HepG2 (cell line): ENCODE results near the gene XK. TPM values are rescaled to one million over a fixed set of nuclear protein-coding genes. Genes with fewer than 3 reads are reported as not detected.

ENCODE experiments used
- ATAC-seq: fragments of 200-7000 bp; cut with Tn5 transposase; 3 replicates; pipeline ENCODE4 v1.9.1; 2020; ENCODE audit warnings: mild to moderate bottlenecking, moderate library complexity
- BruUV-seq: library from RNA; stranded (reverse); fragments of 400-500 nt; replicated peaks from 2 replicates; lab custom pipeline; 2021; lab: Mats Ljungman, UMichigan
- CTCF ChIA-PET: fragments of 300-600 bp; formaldehyde crosslinking; extraction: SDS; loops from one replicate; lab custom pipeline; 2021; ENCODE audit warnings: low total read pairs, inconsistent platforms, low intra/inter-chr PET ratio; lab: Yijun Ruan, JAX
- POLR2A ChIA-PET: fragments of 350-600 bp; sonication (Branson Sonifier 250); formaldehyde crosslinking; loops from one replicate; lab custom pipeline; 2020; ENCODE audit warnings: antibody characterized with exemption, inconsistent platforms; lab: Yijun Ruan, JAX
- DNase-seq: peaks from one replicate; pipeline ENCODE4 v3.0.0-alpha.2; 2015; ENCODE audit warnings: low spot score
- FAIRE-seq: peaks from 3 replicates; lab custom pipeline; 2011; peaks lifted over from hg19 to GRCh38; lab: Jason Lieb, UNC
- H2AFZ ChIP-seq: one replicate; pipeline ENCODE4 v1.6.1; 2011; ENCODE audit warnings: low read length, inconsistent platforms
- H3K27ac ChIP-seq: fragments of 300-600 bp; 3 replicates; pipeline ENCODE4 v1.8.0; 2011; ENCODE audit warnings: mixed run types, mild to moderate bottlenecking, mixed read lengths, low read length, inconsistent platforms; ENCODE audit not compliant: insufficient read depth; ENCODE audit errors: extremely low read length
- H3K27me3 ChIP-seq, 2 experiments: fragments of 200-600 bp in 1 of 2; 2 replicates in 1 of 2; 3 replicates in 1 of 2; pipeline versions ENCODE4 v1.6.0 to v1.8.0; 2011; ENCODE audit warnings: low read length in 2 of 2, mild to moderate bottlenecking in 2 of 2, moderate library complexity in 2 of 2, inconsistent platforms in 1 of 2; ENCODE audit not compliant: insufficient read depth in 2 of 2, control insufficient read depth in 1 of 2
- H3K36me3 ChIP-seq, 2 experiments: fragments of 200-600 bp in 1 of 2; replicated peaks in 1 of 2; 2 replicates in 1 of 2; 3 replicates in 1 of 2; pipeline versions ENCODE4 v1.5.1 to v1.8.0; 2011; ENCODE audit warnings: low read length in 2 of 2, inconsistent platforms in 1 of 2; ENCODE audit not compliant: insufficient read depth in 2 of 2, control insufficient read depth in 1 of 2
- H3K4me1 ChIP-seq: 2 replicates; pipeline ENCODE4 v1.5.1; 2012; ENCODE audit warnings: low read length, inconsistent platforms; ENCODE audit not compliant: insufficient read depth
- H3K4me2 ChIP-seq: 2 replicates; pipeline ENCODE4 v1.6.0; 2011; ENCODE audit warnings: low read depth, low read length, inconsistent platforms
- H3K4me3 ChIP-seq, 3 experiments: fragments of 200-600 bp in 1 of 3; sonication (generic), shearing (Covaris generic) in 1 of 3; replicated peaks in 1 of 3; 2 replicates each; pipeline ENCODE4 v1.5.1; 2011 to 2016; ENCODE audit warnings: low read length in 3 of 3, inconsistent platforms in 2 of 3, low read depth in 2 of 3, mild to moderate bottlenecking in 2 of 3, control low read depth in 1 of 3, mixed read lengths in 1 of 3; ENCODE audit not compliant: insufficient read depth in 1 of 3
- H3K79me2 ChIP-seq: one replicate; pipeline ENCODE4 v1.6.1; 2011; ENCODE audit warnings: low read length, inconsistent platforms; ENCODE audit not compliant: insufficient read depth
- H3K9ac ChIP-seq: 2 replicates; pipeline ENCODE4 v1.6.0; 2011; ENCODE audit warnings: mild to moderate bottlenecking, low read depth, low read length, inconsistent platforms; ENCODE audit not compliant: insufficient read depth
- H3K9me3 ChIP-seq: 2 replicates; pipeline ENCODE4 v1.5.1; 2012; ENCODE audit warnings: mild to moderate bottlenecking, low read length
- H4K20me1 ChIP-seq: 2 replicates; pipeline ENCODE4 v1.6.0; 2011; ENCODE audit warnings: inconsistent platforms, mild to moderate bottlenecking, low read length, moderate library complexity; ENCODE audit not compliant: insufficient read depth
- ARHGAP35 ChIP-seq: sonication (generic); formaldehyde crosslinking; IDR thresholded peaks from 2 replicates; pipeline ENCODE4 v1.9.0; 2022; ENCODE audit warnings: mild to moderate bottlenecking, inconsistent platforms, moderate library complexity, missing genetic modification reagents, borderline replicate concordance
- CEBPG ChIP-seq: IDR thresholded peaks from 2 replicates; pipeline ENCODE4 v1.6.1; 2016
- HDAC1 ChIP-seq: sonication (generic); formaldehyde crosslinking; IDR thresholded peaks from 2 replicates; pipeline ENCODE4 v1.5.1; 2020; ENCODE audit warnings: mild to moderate bottlenecking, missing genetic modification reagents
- KAT7 ChIP-seq: IDR thresholded peaks from 2 replicates; pipeline ENCODE4 v1.6.1; 2018; ENCODE audit warnings: borderline replicate concordance, missing compliant biosample characterization
- MEF2D ChIP-seq: sonication (generic); formaldehyde crosslinking; IDR thresholded peaks from 2 replicates; pipeline ENCODE4 v1.5.1; 2020; ENCODE audit warnings: mild to moderate bottlenecking, missing genetic modification reagents
- NKX3-1 ChIP-seq: sonication (generic); formaldehyde crosslinking; IDR thresholded peaks from 2 replicates; pipeline ENCODE4 v1.5.0; 2020; ENCODE audit warnings: missing genetic modification reagents
- SOX6 ChIP-seq, 2 experiments: fragments of 450-650 bp in 1 of 2; sonication (generic) in 1 of 2; formaldehyde crosslinking in 1 of 2; IDR thresholded peaks; 2 replicates each; pipeline versions ENCODE4 v1.4.0 to v1.6.1; 2017 to 2020; ENCODE audit warnings: antibody characterized with exemption in 1 of 2, mild to moderate bottlenecking in 1 of 2, missing genetic modification reagents in 1 of 2
- SSRP1 ChIP-seq: IDR thresholded peaks from 2 replicates; pipeline ENCODE4 v1.6.1; 2016; ENCODE audit warnings: control low read depth
- ZBTB1 ChIP-seq: sonication (generic); formaldehyde crosslinking; IDR thresholded peaks from 2 replicates; pipeline ENCODE4 v1.4.0; 2020; ENCODE audit warnings: missing genetic modification reagents, borderline replicate concordance
- ZC3H4 ChIP-seq: sonication (generic); formaldehyde crosslinking; IDR thresholded peaks from 2 replicates; pipeline ENCODE4 v1.4.0; 2020; ENCODE audit warnings: missing genetic modification reagents, borderline replicate concordance
- ZNF180 ChIP-seq: sonication (generic); formaldehyde crosslinking; IDR thresholded peaks from 2 replicates; pipeline ENCODE4 v1.4.0; 2020; ENCODE audit warnings: low read depth, missing genetic modification reagents, borderline replicate concordance
- ZNF225 ChIP-seq: sonication (generic); formaldehyde crosslinking; IDR thresholded peaks from 2 replicates; pipeline ENCODE4 v1.4.0; 2020; ENCODE audit warnings: mild to moderate bottlenecking, missing genetic modification reagents
- ZZZ3 ChIP-seq: sonication (generic); formaldehyde crosslinking; IDR thresholded peaks from 2 replicates; pipeline ENCODE4 v1.4.0; 2020; ENCODE audit warnings: missing genetic modification reagents, mild to moderate bottlenecking, borderline replicate concordance
- WGBS: methylation state at CpG from one replicate; pipeline ENCODE4 v1.1.6; 2017; ENCODE audit warnings: low lambda C conversion rate; 5-methylcytosine and 5-hydroxymethylcytosine counted together
- in situ Hi-C: cut with HindIII; loops from 2 replicates; pipeline ENCODE4 v1.10.0; 2017; ENCODE audit warnings: low pct_unique_long_range_greater_than_20kb; ENCODE audit not compliant: extremely low pct_ligation_motif_present
- intact Hi-C: fragments of 100-400 bp; cut with micrococcal nuclease; formaldehyde crosslinking; loops from one replicate; pipeline ENCODE4 v1.10.0; 2022; ENCODE audit not compliant: unreplicated experiment
- polyA plus RNA-seq, 8 experiments: library from polyadenylated mRNA; depleted of rRNA in 3 of 8; stranded (reverse) in 7 of 8; unstranded in 1 of 8; fragments of >200 nt; fragmentation: Illumina TruSeq in 4 of 8; extraction: Trizol in 4 of 8; gene quantifications; 2 replicates each; pipeline versions ENCODE4 v1.2.1 to v1.2.3, GENCODE V29; 2011 to 2016; ENCODE audit warnings: low read depth in 4 of 8, missing spikeins in 1 of 8, mixed read lengths in 1 of 8; ENCODE audit not compliant: insufficient read depth in 1 of 8
- total RNA-seq, 5 experiments: library from RNA; depleted of rRNA; stranded (reverse); fragments of >200 nt; fragmentation: Illumina TruSeq; extraction: Trizol; gene quantifications; 2 replicates each; pipeline ENCODE4 v1.2.3, GENCODE V29; 2016; ENCODE audit warnings: low read depth in 1 of 5
- TF ChIP-seq, protein P1 (sequence below): sonication (generic); formaldehyde crosslinking; IDR thresholded peaks from 2 replicates; pipeline ENCODE4 v1.5.0; 2020; ENCODE audit warnings: mild to moderate bottlenecking, missing genetic modification reagents
- TF ChIP-seq, protein P2 (sequence below): sonication (generic); formaldehyde crosslinking; IDR thresholded peaks from 2 replicates; pipeline ENCODE4 v1.4.0; 2020; ENCODE audit warnings: missing genetic modification reagents
- TF ChIP-seq, protein P3 (sequence below): sonication (generic); formaldehyde crosslinking; IDR thresholded peaks from 2 replicates; pipeline ENCODE4 v1.4.0; 2020; ENCODE audit warnings: low read depth, mild to moderate bottlenecking, missing genetic modification reagents

The XK gene
- total and polyA plus RNA-seq, 2 of the 13 experiments (the other 11 are each of a cell fraction or from before 2014, with no cell fraction given): not detected

DNA sequence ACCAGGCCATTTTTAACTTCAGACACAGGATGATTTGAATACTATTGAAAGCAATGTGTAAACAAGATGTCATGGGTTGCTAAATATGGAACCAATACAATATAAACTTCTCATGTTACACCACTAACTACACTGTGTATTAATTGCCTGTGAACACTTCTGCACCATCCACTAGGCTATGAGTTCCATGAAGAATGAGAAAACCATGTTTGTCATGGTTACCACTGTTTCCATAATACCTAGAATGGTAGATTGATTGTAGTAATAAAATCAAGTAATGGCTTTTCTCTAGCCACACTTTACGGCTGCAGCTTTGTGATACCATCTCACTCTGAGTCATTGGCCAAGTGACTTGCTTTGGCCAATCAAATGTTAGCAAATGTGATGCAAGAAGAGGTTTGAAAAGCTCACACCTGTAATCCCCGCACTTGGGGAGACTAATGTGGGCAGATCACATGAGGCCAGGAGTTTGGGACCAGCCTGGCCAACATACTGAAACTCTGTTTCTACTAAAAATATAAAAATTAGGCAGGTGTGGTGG is 74.4 kb downstream of the XK start:
- no peak for DNase-seq
- no peak overlapping the region for H3K4me2 ChIP-seq
- in situ Hi-C loops (no loop called here), intact Hi-C loops (no loop called here)
- H3K27me3 ChIP-seq: no peaks in the 10 kb centered on the region
- ChIA-PET CTCF (no interaction called here), POLR2A (no interaction called here)
- no peaks in the 10 kb centered on the region for H3K4me1 ChIP-seq
- ATAC-seq: no peak
- no peaks in the 10 kb centered on the region for H4K20me1 ChIP-seq
- no peak overlapping the region for H3K27ac ChIP-seq
- no TSS peak for BruUV-seq
- H3K9ac ChIP-seq: no peak overlapping the region
- FAIRE-seq: no peak
- TF ChIP-seq, protein P1, sequence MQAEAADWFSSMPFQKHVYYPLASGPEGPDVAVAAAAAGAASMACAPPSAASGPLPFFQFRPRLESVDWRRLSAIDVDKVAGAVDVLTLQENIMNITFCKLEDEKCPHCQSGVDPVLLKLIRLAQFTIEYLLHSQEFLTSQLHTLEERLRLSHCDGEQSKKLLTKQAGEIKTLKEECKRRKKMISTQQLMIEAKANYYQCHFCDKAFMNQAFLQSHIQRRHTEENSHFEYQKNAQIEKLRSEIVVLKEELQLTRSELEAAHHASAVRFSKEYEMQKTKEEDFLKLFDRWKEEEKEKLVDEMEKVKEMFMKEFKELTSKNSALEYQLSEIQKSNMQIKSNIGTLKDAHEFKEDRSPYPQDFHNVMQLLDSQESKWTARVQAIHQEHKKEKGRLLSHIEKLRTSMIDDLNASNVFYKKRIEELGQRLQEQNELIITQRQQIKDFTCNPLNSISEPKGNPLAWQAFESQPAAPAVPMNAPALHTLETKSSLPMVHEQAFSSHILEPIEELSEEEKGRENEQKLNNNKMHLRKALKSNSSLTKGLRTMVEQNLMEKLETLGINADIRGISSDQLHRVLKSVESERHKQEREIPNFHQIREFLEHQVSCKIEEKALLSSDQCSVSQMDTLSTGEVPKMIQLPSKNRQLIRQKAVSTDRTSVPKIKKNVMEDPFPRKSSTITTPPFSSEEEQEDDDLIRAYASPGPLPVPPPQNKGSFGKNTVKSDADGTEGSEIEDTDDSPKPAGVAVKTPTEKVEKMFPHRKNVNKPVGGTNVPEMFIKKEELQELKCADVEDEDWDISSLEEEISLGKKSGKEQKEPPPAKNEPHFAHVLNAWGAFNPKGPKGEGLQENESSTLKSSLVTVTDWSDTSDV: no peak
- TF ChIP-seq MEF2D (no peak), CEBPG (CRISPR knock-in tag) (no peak), SSRP1 (CRISPR knock-in tag) (no peak)
- 0% methylated on average over 1 of the region's 2 CpGs for WGBS
- H3K9me3 ChIP-seq: no peaks in the 10 kb centered on the region
- no peaks in the 10 kb centered on the region for H3K79me2 ChIP-seq
- no peak overlapping the region for H2AFZ ChIP-seq
- no peaks in the 10 kb centered on the region for H3K36me3 ChIP-seq
- no peak overlapping the region for H3K4me3 ChIP-seq

DNA sequence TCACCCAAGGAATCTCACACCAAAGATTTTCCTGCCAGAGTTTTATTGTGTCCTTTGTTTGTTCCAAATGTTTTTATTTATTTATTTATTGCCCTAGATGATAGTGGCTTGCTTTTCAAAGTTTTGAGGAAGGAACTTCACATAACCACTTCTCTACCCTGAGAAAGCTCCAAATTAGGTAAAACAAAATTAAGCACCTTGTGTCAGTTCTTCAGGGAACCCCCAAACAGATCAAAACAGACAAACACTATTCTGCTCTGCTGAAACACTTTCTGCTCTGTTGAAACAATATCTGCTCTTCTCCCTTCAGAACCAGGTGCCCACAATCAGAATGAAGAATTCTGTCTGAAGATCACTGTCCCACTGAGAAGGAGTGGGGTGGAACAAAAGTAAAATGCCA is 77.8 kb downstream of the XK start:
- ATAC-seq: no peak
- H3K27me3 ChIP-seq: no peaks in the 10 kb centered on the region
- no peak overlapping the region for H2AFZ ChIP-seq
- H3K9me3 ChIP-seq: no peaks in the 10 kb centered on the region
- no peak overlapping the region for H3K9ac ChIP-seq
- CTCF ChIA-PET: no interaction called here
- H4K20me1 ChIP-seq: no peaks in the 10 kb centered on the region
- no peak overlapping the region for H3K4me3 ChIP-seq
- H3K4me1 ChIP-seq: no peaks in the 10 kb centered on the region
- H3K27ac ChIP-seq: no peak overlapping the region
- POLR2A ChIA-PET: no interaction called here
- H3K79me2 ChIP-seq: no peaks in the 10 kb centered on the region
- no peak for DNase-seq
- intact Hi-C loops (no loop called here), in situ Hi-C loops (no loop called here)
- no peak overlapping the region for H3K4me2 ChIP-seq
- BruUV-seq: no TSS peak
- H3K36me3 ChIP-seq: no peaks in the 10 kb centered on the region
- FAIRE-seq: no peak
- no peak for TF ChIP-seq KAT7 (CRISPR knock-in tag)
- TF ChIP-seq SOX6 (IDR thresholded peaks at IDR 0.05): no peak
- no peak for TF ChIP-seq SOX6 (CRISPR knock-in tag; IDR thresholded peaks at IDR 0.05)
- TF ChIP-seq ZNF180 (CRISPR knock-in tag): no peak
- TF ChIP-seq, protein P2, sequence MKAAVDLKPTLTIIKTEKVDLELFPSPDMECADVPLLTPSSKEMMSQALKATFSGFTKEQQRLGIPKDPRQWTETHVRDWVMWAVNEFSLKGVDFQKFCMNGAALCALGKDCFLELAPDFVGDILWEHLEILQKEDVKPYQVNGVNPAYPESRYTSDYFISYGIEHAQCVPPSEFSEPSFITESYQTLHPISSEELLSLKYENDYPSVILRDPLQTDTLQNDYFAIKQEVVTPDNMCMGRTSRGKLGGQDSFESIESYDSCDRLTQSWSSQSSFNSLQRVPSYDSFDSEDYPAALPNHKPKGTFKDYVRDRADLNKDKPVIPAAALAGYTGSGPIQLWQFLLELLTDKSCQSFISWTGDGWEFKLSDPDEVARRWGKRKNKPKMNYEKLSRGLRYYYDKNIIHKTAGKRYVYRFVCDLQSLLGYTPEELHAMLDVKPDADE: no peak
- no peak for TF ChIP-seq ZZZ3 (CRISPR knock-in tag)
- no peak for TF ChIP-seq ZC3H4
- TF ChIP-seq, protein P3, sequence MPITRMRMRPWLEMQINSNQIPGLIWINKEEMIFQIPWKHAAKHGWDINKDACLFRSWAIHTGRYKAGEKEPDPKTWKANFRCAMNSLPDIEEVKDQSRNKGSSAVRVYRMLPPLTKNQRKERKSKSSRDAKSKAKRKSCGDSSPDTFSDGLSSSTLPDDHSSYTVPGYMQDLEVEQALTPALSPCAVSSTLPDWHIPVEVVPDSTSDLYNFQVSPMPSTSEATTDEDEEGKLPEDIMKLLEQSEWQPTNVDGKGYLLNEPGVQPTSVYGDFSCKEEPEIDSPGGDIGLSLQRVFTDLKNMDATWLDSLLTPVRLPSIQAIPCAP: no peak
- no peak for TF ChIP-seq ZNF225 (CRISPR knock-in tag)
- TF ChIP-seq HDAC1 (CRISPR knock-in tag): no peak
- no peak for TF ChIP-seq NKX3-1 (CRISPR knock-in tag)
- no peak for TF ChIP-seq ARHGAP35 (CRISPR knock-in tag)
- no peak for TF ChIP-seq ZBTB1 (CRISPR knock-in tag)
